Globus pallidus (tissue), 1 donor: ENCODE data around the gene NOTCH1.
"Not testable (repeated sequence)": the region's sequence is repeated elsewhere in the genome, so short reads cannot be mapped to it uniquely, and the experiment has no call there.

Source experiments
- DNase-seq: peaks from one replicate; pipeline ENCODE4 v3.0.0-alpha.2; 2015; ENCODE audit warnings: low spot score

NOTCH1 gene

GRCh38 chr9:136564379-136564988, 18.6 kb upstream of the NOTCH1 start:
- DNase-seq = no peak

- no peak for DNase-seq
Measured at GRCh38 chr9:136563646-136564325, 17.9 kb upstream of the NOTCH1 start.

GRCh38 chr9:136562746-136563495, 17.1 kb upstream of the NOTCH1 start:
- DNase-seq = no peak

GRCh38 chr9:136561779-136562178, 15.9 kb upstream of the NOTCH1 start:
- no peak for DNase-seq

- no peak for DNase-seq
Measured at GRCh38 chr9:136560586-136560985, 14.7 kb upstream of the NOTCH1 start.

- DNase-seq = not testable (repeated sequence)
Measured at GRCh38 chr9:136559371-136559770, 13.5 kb upstream of the NOTCH1 start.

- DNase-seq = not testable (repeated sequence)
Measured at GRCh38 chr9:136558846-136559245, 13.0 kb upstream of the NOTCH1 start.

GRCh38 chr9:136558373-136558772, 12.5 kb upstream of the NOTCH1 start:
- DNase-seq = no peak

- no peak for DNase-seq
Measured at GRCh38 chr9:136557036-136557435, 11.2 kb upstream of the NOTCH1 start.

GRCh38 chr9:136556166-136556565, 10.3 kb upstream of the NOTCH1 start:
- no peak for DNase-seq

GRCh38 chr9:136554870-136555269, 9.0 kb upstream of the NOTCH1 start:
- DNase-seq = no peak

GRCh38 chr9:136553581-136553980, 7.7 kb upstream of the NOTCH1 start:
- DNase-seq = no peak

GRCh38 chr9:136552117-136552703, 6.4 kb upstream of the NOTCH1 start:
- DNase-seq = no peak

GRCh38 chr9:136551401-136552116, 5.7 kb upstream of the NOTCH1 start:
- DNase-seq = no peak

GRCh38 chr9:136550439-136551289, 4.8 kb upstream of the NOTCH1 start:
- no peak for DNase-seq

- DNase-seq = no peak
Measured at GRCh38 chr9:136549010-136549980, 3.4 kb upstream of the NOTCH1 start.

GRCh38 chr9:136547508-136548215, 1.8 kb upstream of the NOTCH1 start:
- DNase-seq = no peak

GRCh38 chr9:136546697-136547501, 1.1 kb upstream of the NOTCH1 start:
- no peak for DNase-seq

GRCh38 chr9:136545692-136545964, 220 bp downstream of the NOTCH1 start:
- no peak for DNase-seq
